Measurements from ENCODE around the gene CDC16. TPM values are rescaled to one million over a fixed set of nuclear protein-coding genes. Genes with fewer than 3 reads are reported as not detected.

Gene CDC16
- total and polyA plus RNA-seq, 2 of the 8 experiments (the other 6 are each of a cell fraction or from before 2014, with no cell fraction given) = 42.5 to 83.4 TPM

DNA sequence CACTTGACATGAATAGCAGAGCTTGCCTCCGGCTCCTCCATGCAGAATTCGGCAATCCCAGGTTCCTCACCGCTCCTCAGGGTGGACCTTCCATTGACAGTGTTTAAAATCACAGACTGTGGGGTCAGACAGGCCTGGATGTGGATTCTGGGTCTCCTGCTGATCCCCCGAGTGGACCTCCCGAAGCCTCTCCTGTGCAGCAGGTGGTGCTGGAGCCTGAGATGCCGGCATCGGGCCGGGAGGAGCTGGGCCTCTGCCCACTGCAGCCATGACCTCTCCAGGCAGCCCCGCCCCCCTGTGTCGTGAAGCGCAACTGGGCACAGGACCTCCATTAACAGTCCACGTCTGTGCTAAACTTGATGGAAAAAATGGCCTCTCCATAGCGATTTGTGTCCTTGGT lies 10.5 kb upstream of the CDC16 start:
- peaks cover 0 to 2% of the 10 kb centered on the region in 2 experiments for H4K20me1 ChIP-seq (replicated peaks in 1 of 2; ENCODE audit: control insufficient read depth in 1 of 2, insufficient read depth in 2 of 2, low read length in 2 of 2)
- no peak overlapping the region for H2BK15ac ChIP-seq (ENCODE audit: low read length)
- no peak overlapping the region for H3K4me2 ChIP-seq (ENCODE audit: insufficient read depth in 1 of 2, low read depth in 2 of 2, low read length in 2 of 2)
- no peak for DNase-seq (ENCODE audit: low read depth in 1 of 2, low spot score in 2 of 2)
- H2AK5ac ChIP-seq (ENCODE audit: low read depth, low read length) = no peak overlapping the region
- no peak overlapping the region for H3K4ac ChIP-seq (replicated peaks; ENCODE audit: insufficient read length, low read depth, low read length)
- no peaks in the 10 kb centered on the region for H3K79me2 ChIP-seq (ENCODE audit: control insufficient read depth in 1 of 2, insufficient read depth in 2 of 2, low read length in 2 of 2)
- H3K27me3 ChIP-seq (replicated peaks in 1 of 4; ENCODE audit: control insufficient read depth in 3 of 4, extremely low read depth in 1 of 4, insufficient read depth in 3 of 4, low read length in 3 of 4) = no peaks in the 10 kb centered on the region
- no peaks in the 10 kb centered on the region for H3K36me3 ChIP-seq (ENCODE audit: control insufficient read depth in 2 of 4, insufficient read depth in 4 of 4, low read length in 3 of 4)
- H2BK12ac ChIP-seq (ENCODE audit: low read depth, low read length) = no peak overlapping the region
- no peak overlapping the region; the same call in 1 of the 2 replicates for H2BK5ac ChIP-seq (ENCODE audit: low read depth, low read length)
- POLR2A ChIA-PET (ENCODE audit: partially characterized antibody) = no interaction called here
- no peak overlapping the region for H3K23ac ChIP-seq (ENCODE audit: insufficient read length)
- H3K4me1 ChIP-seq (replicated peaks in 1 of 4; ENCODE audit: control insufficient read depth in 3 of 4, insufficient read depth in 4 of 4, low read length in 3 of 4) = peaks cover 4 to 17% (median 15%) of the 10 kb centered on the region in 4 experiments
- no peak overlapping the region for H2AFZ ChIP-seq (ENCODE audit: low read length)
- H3K27ac ChIP-seq (ENCODE audit: low read depth, low read length) = no peak overlapping the region
- H4K8ac ChIP-seq (ENCODE audit: extremely low read depth, insufficient read depth, low read length) = no peak overlapping the region; the same call in 1 of the 2 replicates
- H3K14ac ChIP-seq (ENCODE audit: insufficient read length) = no peak overlapping the region
- H2BK120ac ChIP-seq (replicated peaks; ENCODE audit: low read depth, low read length) = no peak overlapping the region
- H2BK20ac ChIP-seq (ENCODE audit: low read length) = no peak overlapping the region
- CTCF ChIA-PET (ENCODE audit: partially characterized antibody) = interaction anchor here (1.1 kb wide), 1 partner anchor 60 kb away, joined by 3 read pairs; no protein-coding TSS in a partner anchor
- peaks cover 3% of the 10 kb centered on the region; the same call in 1 of the 2 replicates for H3K23me2 ChIP-seq (ENCODE audit: low read depth, low read length)
- H3K9me3 ChIP-seq (ENCODE audit: insufficient read depth in 2 of 2, low read depth in 1 of 2, low read length in 1 of 2) = no peaks in the 10 kb centered on the region
- no peak overlapping the region for H4K91ac ChIP-seq (replicated peaks; ENCODE audit: insufficient read length, low read length)
- H3K4me3 ChIP-seq (ENCODE audit: extremely low read depth in 1 of 4, insufficient read depth in 2 of 4, low read depth in 3 of 4, low read length in 4 of 4) = no peak overlapping the region
- no peak for FAIRE-seq
- 95% methylated on average over 13 of the region's 13 CpGs; no CpG with 5 or more reads in 1 of the 2 experiments for WGBS, 2 experiments (ENCODE audit: extremely low coverage in 1 of 2, insufficient coverage in 1 of 2, insufficient read length in 1 of 2, insufficient replicate concordance in 2 of 2, low coverage in 1 of 2, low lambda C conversion rate in 2 of 2, missing lambda C conversion rate in 1 of 2)
- H3K9ac ChIP-seq (replicated peaks in 1 of 4; ENCODE audit: extremely low read depth in 1 of 4, low read depth in 3 of 4, low read length in 3 of 4) = no peak overlapping the region
- H4K5ac ChIP-seq (ENCODE audit: insufficient read length, low read depth, low read length) = no peak overlapping the region
- TF ChIP-seq CBX5 (IDR thresholded peaks at IDR 0.05; ENCODE audit: low read depth, low read length) = no peak
- TF ChIP-seq ASH2L (IDR thresholded peaks at IDR 0.05; ENCODE audit: low read length) = no peak
- no peak for TF ChIP-seq ZNF274 (IDR thresholded peaks at IDR 0.05; ENCODE audit: borderline replicate concordance, extremely low read depth, low read length)
- no peak for TF ChIP-seq RNF2 (IDR thresholded peaks at IDR 0.05; ENCODE audit: borderline replicate concordance, low read depth, low read length, missing control alignments, poor library complexity, severe bottlenecking)
- TF ChIP-seq CEBPB (IDR thresholded peaks at IDR 0.05; ENCODE audit: low read depth, low read length) = no peak
- TF ChIP-seq SUZ12 (IDR thresholded peaks at IDR 0.05; ENCODE audit: low read length) = no peak
- no peak for TF ChIP-seq POLR2A (IDR thresholded peaks at IDR 0.05; ENCODE audit: control extremely low read depth in 1 of 2, low read depth in 2 of 2, low read length in 2 of 2)
- TF ChIP-seq GTF2F1 (IDR thresholded peaks at IDR 0.05; ENCODE audit: borderline replicate concordance, low read depth, low read length) = no peak
- no peak for TF ChIP-seq SP1 (IDR thresholded peaks at IDR 0.05; ENCODE audit: low read depth, low read length)
- no peak overlapping the region for H3K18ac ChIP-seq (ENCODE audit: extremely low read depth, low read length)
- H3K56ac ChIP-seq (replicated peaks; ENCODE audit: insufficient read length, low read depth, low read length) = no peak overlapping the region
- H3K79me1 ChIP-seq (ENCODE audit: low read depth, low read length) = peaks cover 3% of the 10 kb centered on the region; the same call in 1 of the 2 replicates
